ENCODE measurements around the gene NHERF1. TPM values are rescaled to one million over a fixed set of nuclear protein-coding genes. Genes with fewer than 3 reads are reported as not detected.

The NHERF1 gene
- total and polyA plus RNA-seq, 9 of the 15 experiments (the other 6 are each of a cell fraction or from before 2014, with no cell fraction given), result 11.4 to 79.9 (median 36.9) TPM

DNA sequence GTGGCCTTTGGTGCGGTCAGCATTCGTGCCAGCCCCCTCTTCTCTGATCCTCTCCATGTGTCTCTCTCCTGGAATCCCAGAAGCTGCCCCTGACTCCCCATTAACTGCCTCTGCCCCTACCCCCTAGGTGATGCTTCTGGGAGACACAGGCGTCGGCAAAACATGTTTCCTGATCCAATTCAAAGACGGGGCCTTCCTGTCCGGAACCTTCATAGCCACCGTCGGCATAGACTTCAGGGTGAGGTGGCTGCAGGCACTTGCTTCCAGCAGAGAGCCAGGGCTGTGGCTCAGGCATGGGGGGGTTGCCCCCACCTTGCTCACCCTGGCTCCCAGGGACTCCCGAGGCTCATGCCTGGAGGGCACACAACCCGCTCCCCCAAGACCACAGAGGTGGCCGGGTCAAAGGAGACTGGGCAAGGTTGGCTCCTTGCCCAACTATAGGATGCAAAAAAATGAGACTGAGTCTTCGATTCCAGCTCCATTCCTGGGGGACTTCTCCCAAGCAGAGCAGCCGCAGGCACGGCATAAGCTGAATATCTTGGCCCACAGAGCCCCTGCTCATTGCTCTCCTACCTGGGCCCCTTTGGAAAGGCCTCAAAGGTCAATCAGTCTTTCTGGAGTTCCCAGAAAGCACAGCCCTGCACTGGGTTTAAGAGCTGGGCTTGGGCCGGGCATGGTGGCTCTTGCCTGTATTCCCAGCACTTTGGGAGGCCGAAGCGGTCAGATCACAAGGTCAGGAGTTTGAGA, 7.6 kb upstream of the NHERF1 start:
- Histone ChIP-seq H3K9me3 (replicated peaks; ENCODE audit: control insufficient read depth, insufficient read depth, low read depth, low read length) (no peaks in the 10 kb centered on the region), H3K36me3 (ENCODE audit: control insufficient read depth, insufficient read depth, low read length) (no peaks in the 10 kb centered on the region), H3K9ac (ENCODE audit: insufficient read depth in 1 of 2, low read depth in 2 of 2, low read length in 2 of 2) (no peak overlapping the region), H3K79me2 (ENCODE audit: control insufficient read depth, insufficient read depth, low read length) (no peaks in the 10 kb centered on the region), H3K27me3 (ENCODE audit: control insufficient read depth in 2 of 2, insufficient read depth in 2 of 2, low read length in 2 of 2) (peaks cover 28 to 63% of the 10 kb centered on the region in 2 experiments; a peak in 4 of 5 replicates), H3K4me1 (replicated peaks in 1 of 2; ENCODE audit: control insufficient read depth in 2 of 2, insufficient read depth in 2 of 2, low read length in 2 of 2) (peaks cover 4 to 32% of the 10 kb centered on the region in 2 experiments), H2AFZ (ENCODE audit: low read depth, low read length) (no peak overlapping the region), H4K20me1 (replicated peaks; ENCODE audit: control insufficient read depth, insufficient read depth, low read length) (peaks cover 5% of the 10 kb centered on the region; the same call in 1 of the 2 replicates), H3K27ac (ENCODE audit: extremely low read depth, low read depth, low read length) (no peak overlapping the region), H3K4me2 (ENCODE audit: insufficient read depth, low read length) (no peak overlapping the region), H3K4me3 (no peak overlapping the region), H3K9me1 (ENCODE audit: control insufficient read depth, insufficient read depth, low read length) (no peaks in the 10 kb centered on the region)
- no peak for TF ChIP-seq NEUROD1 (IDR thresholded peaks at IDR 0.05; ENCODE audit: borderline replicate concordance, low read depth, low read length, partially characterized antibody)
- no peak for TF ChIP-seq CCNT2 (IDR thresholded peaks at IDR 0.05; ENCODE audit: borderline replicate concordance, extremely low read depth, insufficient read length, low read depth, low read length)
- TF ChIP-seq NFIC (IDR thresholded peaks at IDR 0.05), result peak; percentile 23; the same call in 1 of the 2 replicates
- 10% methylated on average over 17 of the region's 17 CpGs for WGBS (ENCODE audit: insufficient coverage, low coverage, missing lambda C conversion rate)
- intact Hi-C loops (cut with micrococcal nuclease), result loop anchor here (5.0 kb wide), 1 partner anchor 111 kb away; no protein-coding TSS in a partner anchor
- DNase-seq (ENCODE audit: extremely low read depth in 1 of 4, low spot score in 3 of 4) (no peak), FAIRE-seq (no peak), ATAC-seq (no peak)
- in situ Hi-C loops (cut with MboI), result loop anchor here (5.0 kb wide), 1 partner anchor 216 kb away; no protein-coding TSS in a partner anchor
- CTCF ChIA-PET (ENCODE audit: low intra/inter-chr PET ratio), result interaction anchor here (0.6 kb wide), 1 partner anchor 57 kb away, joined by 3 read pairs; no protein-coding TSS in a partner anchor
- POLR2A ChIA-PET, result interaction anchor here (0.8 to 1.0 kb wide), 2 partner anchors 18 to 117 kb away, joined by 3 read pairs; no protein-coding TSS in a partner anchor
- no TSS peak for BruUV-seq (replicated peaks)
